ENCODE results near the gene LOXHD1.

LOXHD1 gene

DNA sequence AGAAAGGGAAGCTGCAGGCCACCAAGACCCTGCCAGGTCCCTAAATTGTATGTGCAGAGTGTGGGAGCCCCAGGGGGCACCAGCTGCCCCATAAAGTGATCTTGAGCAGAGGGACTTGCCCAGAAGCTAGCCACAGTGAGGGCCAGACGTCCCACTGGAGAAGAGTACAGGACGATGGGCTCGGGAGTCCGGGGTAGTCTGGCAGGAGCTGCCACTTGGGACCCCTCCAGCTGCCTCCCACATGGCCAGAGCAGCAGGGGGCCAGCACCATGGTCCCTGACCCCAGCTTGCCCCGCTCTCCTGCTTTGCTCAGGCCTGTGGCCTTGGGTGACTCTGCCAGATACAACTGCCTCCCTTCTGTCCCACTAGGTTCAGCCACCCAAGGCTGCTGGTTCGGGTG, 11.7 kb upstream of the LOXHD1 start:
- no peak for DNase-seq

- no peak for DNase-seq
Observed at GRCh38 chr18:46668135-46668534, 11.1 kb upstream of the LOXHD1 start.

GRCh38 chr18:46663539-46663938, 6.5 kb upstream of the LOXHD1 start:
- no peak for DNase-seq

GRCh38 chr18:46660957-46661749, 4.1 kb upstream of the LOXHD1 start:
- DNase-seq: no peak

DNA sequence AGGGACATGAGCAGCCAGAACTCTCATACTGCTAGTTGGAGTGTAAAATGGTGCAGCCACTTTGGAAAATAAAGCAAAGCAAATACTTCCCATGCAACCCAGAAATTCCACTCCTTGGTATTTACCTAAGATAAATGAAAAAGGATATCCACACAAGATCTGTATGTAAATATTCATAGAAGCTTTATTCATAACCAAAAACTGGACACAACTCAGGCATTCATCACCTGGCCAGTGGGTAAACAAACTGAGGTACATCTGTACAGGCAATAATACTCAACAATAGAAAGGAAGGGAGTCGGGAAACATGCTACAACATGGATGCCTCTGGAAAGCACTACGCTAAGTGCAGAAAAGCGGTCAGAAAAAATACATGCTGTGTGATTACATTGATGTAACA, 2.5 kb upstream of the LOXHD1 start:
- no peak for DNase-seq

- no peak for DNase-seq
Observed at GRCh38 chr18:46656326-46657114, 500 bp downstream of the LOXHD1 start.

DNA sequence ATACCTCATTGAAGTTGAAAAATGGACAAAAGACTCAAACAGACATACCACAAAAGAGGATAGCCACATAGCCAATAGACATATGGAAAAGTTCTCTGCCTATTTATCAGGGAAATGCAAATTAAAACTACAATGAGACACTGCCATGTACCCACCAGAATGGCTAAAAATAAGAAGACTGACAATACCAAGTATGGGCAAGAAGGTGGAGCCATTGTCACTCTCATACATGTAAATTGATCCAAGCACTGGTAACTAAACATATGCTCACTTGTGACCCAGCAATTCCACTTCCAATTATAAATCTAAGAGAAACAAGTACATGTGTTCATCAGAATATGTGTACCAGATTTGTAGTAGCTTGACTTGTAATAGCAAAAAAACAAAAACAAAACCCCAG, 4.6 kb downstream of the LOXHD1 start:
- DNase-seq: no peak

DNA sequence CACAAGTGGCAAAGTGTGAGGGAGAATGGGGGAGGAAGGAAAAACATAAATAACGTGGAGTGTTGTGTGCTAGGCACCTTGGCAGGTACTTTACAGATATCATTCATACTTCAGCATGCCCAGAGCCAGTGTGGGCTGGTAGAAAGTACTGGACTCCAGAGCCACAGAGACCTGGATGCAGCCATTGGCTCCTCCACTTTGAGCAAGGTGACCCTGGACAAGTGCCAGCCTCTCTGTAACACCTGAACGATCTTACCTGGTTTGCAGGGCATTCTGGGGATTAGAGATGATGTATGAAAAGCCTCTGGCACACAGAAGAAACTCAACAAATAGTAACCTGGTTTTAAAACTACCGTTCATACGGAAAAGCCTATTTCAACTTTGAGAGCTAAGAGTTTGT, 6.3 kb downstream of the LOXHD1 start:
- DNase-seq: no peak

DNA sequence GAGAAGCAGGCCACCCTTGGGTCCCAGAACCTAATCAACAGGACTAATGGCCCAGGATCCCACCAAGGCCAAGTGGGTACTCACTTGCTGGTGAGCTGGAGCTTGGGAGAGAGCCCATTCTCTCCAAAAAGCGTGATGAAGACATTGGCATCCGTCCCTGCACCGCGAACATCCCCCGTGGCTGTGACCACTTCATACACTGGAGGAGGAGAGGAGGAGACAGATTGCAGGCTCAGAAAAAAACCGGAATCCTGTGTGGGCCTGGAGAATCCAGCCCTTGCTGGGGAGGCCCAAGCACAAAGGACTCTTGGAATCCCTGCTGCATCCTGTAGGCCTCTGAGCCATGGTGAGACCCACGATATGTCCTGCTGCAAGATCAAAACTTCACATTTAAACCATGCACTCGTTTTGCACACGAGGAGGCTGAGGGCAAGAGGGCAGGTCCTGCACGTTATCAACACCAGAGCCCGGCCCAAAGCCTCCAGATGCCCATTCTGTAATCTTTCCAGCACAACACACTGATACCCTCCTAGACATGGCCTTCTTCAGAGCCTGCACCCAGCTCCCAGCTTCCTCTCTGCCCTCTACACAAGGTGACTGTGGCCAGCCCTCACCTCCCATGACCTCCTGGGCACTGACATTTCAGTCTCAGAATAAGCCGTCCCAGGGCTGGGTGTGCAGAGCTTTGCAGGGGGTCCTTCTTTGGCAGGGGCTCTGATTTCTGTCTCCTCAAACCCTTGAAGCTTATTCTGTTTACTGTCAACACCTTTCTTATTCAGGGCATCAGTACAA, 7.8 kb downstream of the LOXHD1 start:
- no peak for DNase-seq

DNA sequence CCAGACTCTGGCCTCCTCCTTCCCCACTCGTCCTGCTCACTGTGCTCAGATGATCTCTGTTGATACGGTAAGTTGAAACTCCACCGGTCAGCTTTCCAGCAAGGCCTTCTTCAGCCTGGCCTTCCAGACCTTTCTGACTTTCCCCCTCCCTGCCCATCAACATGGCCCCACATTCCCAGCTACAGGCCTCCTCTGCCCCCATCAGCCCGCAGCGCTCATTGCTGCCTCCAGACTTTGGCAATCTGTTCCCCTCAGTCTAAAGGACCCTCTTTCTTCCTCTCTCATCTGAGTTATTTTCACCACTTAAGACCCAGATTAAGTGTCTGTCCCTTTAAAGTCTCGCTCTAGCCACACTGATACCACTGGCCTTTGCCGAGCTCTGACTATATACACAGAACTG, 10.6 kb downstream of the LOXHD1 start:
- DNase-seq: no peak

- DNase-seq: no peak
Observed at GRCh38 chr18:46642561-46642960, 14.5 kb downstream of the LOXHD1 start.

- no peak for DNase-seq
Observed at GRCh38 chr18:46641917-46642316, 15.1 kb downstream of the LOXHD1 start.

- no peak for DNase-seq
Observed at GRCh38 chr18:46639386-46639785, 17.6 kb downstream of the LOXHD1 start.

GRCh38 chr18:46636040-46636630, 20.9 kb downstream of the LOXHD1 start:
- no peak for DNase-seq

- DNase-seq: no peak
Observed at GRCh38 chr18:46632401-46633071, 24.5 kb downstream of the LOXHD1 start.

GRCh38 chr18:46630991-46631390, 26.0 kb downstream of the LOXHD1 start:
- no peak for DNase-seq

GRCh38 chr18:46630160-46630559, 26.9 kb downstream of the LOXHD1 start:
- DNase-seq: no peak

GRCh38 chr18:46629361-46629760, 27.7 kb downstream of the LOXHD1 start:
- DNase-seq: no peak

GRCh38 chr18:46628206-46628605, 28.8 kb downstream of the LOXHD1 start:
- DNase-seq: no peak

GRCh38 chr18:46627136-46627535, 29.9 kb downstream of the LOXHD1 start:
- no peak for DNase-seq

GRCh38 chr18:46625069-46625468, 32.0 kb downstream of the LOXHD1 start:
- DNase-seq: no peak

DNA sequence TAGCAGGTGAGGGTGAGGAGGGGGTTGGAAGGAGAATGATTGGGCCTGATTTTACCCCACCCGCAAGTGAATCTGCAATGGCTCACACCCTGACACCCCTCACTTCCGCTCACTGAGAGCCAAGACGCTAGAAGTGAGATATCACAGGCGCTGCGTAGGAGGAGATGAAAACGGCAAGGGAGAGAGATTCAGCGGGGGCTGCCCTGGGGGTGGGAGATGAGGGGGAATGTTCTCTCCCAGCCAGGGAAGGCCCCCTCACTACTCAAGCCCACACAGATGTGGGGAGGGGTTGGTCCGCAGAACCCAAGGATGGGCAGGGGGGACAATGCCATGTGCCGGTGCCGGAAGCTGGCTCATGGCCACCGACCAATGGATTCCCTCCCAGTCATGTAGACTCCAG, 32.9 kb downstream of the LOXHD1 start:
- DNase-seq: peak in 1 of 6 experiments; percentile 31

GRCh38 chr18:46623541-46623940, 33.5 kb downstream of the LOXHD1 start:
- peak in 2 of 6 experiments; percentile 14 to 34 for DNase-seq

Data from stimulated activated naive CD4-positive, alpha-beta T cell (primary cell).